ENCODE data around the gene IFNA7.
"Not testable (repeated sequence)": the region's sequence is repeated elsewhere in the genome, so short reads cannot be mapped to it uniquely, and the experiment has no call there.

IFNA7 gene

DNA sequence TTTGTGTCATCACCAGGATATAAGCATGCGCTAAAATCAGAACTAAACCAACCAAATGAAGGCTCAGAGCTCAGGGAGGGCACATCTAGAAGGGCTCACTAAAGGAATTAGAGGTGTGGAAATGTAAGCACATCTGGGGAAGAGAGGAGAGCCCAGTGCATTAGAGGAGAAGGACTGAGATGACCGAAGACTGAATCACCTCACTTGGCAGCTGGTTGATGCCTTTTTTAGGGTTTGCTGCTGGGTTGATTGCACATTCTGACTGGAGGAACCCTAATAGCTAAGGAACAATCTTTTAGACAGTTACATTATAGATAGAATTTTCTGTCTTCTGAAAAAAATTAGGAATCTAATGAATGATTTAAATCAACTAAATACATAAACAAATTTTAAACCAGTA lies 27.3 kb downstream of the IFNA7 start:
- no peak for DNase-seq

DNA sequence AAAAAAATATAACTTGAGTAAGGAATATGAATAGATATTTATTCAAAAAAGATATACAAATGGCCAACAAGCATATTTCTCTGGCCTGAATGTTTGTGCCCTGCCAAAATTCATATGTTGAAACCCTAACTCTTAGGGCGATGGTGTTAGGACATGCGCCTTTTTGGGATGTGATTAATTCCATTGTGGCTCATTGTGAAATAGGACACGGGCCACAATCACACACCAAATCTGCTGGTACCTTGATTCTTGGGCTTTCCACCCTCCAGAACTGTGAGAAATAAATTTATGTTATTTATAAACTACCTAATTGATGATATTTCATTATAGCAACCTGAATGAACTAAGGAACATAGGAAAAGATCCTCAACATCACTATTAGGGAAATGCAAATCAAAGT lies 29.8 kb downstream of the IFNA7 start:
- no peak for DNase-seq

DNA sequence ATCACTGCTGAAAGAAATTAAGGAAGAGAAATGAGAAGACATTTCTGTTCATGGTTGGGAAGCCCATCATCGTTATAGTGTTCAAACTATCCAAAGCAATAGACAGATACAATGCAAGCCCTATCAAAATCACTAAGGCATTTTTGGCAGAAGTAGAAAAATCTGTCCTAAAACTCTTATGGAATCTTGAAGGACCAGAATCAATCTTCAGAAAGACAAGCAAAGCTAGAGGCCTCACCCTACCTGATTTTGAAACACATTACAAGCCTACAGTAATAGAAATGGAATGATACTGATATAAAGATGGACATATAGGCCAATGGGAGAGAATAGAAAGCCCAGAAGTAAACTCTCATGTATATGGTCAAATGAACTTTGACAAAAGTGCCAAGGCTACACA lies 30.7 kb downstream of the IFNA7 start:
- DNase-seq = no peak

GRCh38 chr9:21166560-21166959 lies 35.4 kb downstream of the IFNA7 start, which contains the start of gene IFNA21:
Gene IFNA21, minus strand, starts transcription at chr9:21166660. Its CDS starts 48 bp downstream, at chr9:21166612.
- not testable (repeated sequence) for DNase-seq

- no peak for DNase-seq
These were observed 36.5 kb downstream of the IFNA7 start for GRCh38 chr9:21165516-21165915.

GRCh38 chr9:21160178-21160577 lies 41.8 kb downstream of the IFNA7 start:
- no peak for DNase-seq

GRCh38 chr9:21155501-21155900 lies 46.5 kb downstream of the IFNA7 start:
- no peak for DNase-seq

DNA sequence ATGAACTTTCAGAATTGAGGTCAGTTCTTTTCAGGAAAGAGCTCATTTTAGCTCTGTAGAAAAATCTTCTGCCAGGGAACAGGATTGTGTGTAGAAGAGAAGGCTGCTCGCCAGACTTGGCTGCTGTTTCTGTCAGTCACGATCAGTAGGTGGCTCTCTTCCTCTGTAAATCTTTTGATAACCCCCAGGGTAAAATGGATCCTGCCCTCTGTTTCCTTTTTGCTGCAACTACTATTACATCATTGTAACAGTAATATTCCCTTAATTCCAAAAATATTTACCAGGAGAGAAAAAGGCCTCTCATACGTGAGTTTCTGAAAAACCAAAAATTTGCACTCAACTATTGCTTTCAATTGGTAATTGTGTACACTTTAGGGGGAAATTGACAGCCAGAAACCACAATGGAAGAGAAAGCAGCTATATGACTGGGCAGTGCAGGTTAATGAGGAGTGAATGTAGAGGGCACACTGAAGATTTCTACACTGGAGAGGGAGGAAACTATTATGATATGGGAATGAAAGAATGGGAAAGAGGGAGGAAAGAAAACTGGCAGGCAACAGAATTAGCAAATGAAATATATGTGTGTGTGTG lies 47.9 kb downstream of the IFNA7 start:
- DNase-seq = no peak

DNA sequence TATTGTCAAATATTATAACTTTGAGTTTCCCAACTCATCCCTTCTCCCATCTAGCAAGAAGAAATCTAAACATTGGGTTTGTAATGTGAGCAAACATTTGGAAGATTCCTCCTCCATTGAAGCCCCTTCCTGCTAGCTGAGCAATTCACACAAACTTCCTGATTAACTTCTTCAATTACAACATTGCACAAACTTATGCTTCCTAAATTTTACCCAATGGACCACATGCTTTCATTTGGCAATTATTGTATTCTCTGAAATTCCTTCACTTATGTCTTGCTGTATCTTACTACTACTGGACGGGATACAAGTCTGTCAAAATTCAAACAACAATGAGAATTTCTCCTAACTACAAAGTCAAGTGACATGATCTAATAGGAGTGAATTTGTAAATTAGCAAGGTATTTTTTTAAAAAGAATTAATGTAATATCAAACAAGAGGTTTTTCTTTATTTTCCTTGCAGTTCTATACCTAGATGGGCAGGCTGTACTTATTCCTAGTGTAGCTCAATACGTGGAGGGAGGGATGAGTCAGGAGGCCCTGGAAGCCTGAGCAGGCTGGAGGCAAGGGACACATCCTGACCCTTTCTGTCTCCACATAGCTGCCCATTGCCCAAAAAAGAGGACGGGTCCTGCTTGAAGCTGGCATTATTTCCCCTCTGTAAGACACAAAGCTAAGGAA lies 48.5 kb downstream of the IFNA7 start:
- no peak for DNase-seq
